Measurements from ENCODE around the gene FRYL. TPM values are rescaled to one million over a fixed set of nuclear protein-coding genes. Genes with fewer than 3 reads are reported as not detected.

Gene FRYL
- total RNA-seq, 1 donor from 2014 or later = 69.6 TPM

DNA sequence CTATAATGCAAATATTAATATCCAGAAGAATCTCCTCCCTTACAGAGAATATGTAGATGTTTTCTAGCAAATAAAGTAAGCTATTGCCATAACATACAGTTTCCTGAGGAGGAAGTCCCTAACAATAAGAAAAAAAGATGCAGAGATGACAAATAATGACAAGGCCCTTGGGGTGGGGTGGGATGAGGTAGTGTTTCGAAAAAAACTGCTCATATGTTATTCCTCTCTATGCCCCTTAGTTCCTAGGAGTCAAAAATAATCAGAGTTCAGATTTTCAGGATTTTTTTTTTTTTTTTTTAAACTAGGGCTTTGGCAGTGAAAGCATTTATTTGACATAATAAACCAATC lies 191.0 kb downstream of the FRYL start:
- H3K27ac Mint-ChIP-seq = no peak overlapping the region
- no peaks in the 10 kb centered on the region for H3K9me3 Mint-ChIP-seq
- peaks cover 12% of the 10 kb centered on the region for H3K4me1 Mint-ChIP-seq (ENCODE audit: low read depth)
- intact Hi-C loops (cut with micrococcal nuclease) = no loop called here
- H3K27me3 Mint-ChIP-seq (ENCODE audit: low read depth) = no peaks in the 10 kb centered on the region
- no peak for DNase-seq (ENCODE audit: low spot score)
- H3K36me3 Mint-ChIP-seq (ENCODE audit: low read depth) = peaks cover 61% of the 10 kb centered on the region
- no peak overlapping the region for H3K4me3 Mint-ChIP-seq (ENCODE audit: low read depth)

DNA sequence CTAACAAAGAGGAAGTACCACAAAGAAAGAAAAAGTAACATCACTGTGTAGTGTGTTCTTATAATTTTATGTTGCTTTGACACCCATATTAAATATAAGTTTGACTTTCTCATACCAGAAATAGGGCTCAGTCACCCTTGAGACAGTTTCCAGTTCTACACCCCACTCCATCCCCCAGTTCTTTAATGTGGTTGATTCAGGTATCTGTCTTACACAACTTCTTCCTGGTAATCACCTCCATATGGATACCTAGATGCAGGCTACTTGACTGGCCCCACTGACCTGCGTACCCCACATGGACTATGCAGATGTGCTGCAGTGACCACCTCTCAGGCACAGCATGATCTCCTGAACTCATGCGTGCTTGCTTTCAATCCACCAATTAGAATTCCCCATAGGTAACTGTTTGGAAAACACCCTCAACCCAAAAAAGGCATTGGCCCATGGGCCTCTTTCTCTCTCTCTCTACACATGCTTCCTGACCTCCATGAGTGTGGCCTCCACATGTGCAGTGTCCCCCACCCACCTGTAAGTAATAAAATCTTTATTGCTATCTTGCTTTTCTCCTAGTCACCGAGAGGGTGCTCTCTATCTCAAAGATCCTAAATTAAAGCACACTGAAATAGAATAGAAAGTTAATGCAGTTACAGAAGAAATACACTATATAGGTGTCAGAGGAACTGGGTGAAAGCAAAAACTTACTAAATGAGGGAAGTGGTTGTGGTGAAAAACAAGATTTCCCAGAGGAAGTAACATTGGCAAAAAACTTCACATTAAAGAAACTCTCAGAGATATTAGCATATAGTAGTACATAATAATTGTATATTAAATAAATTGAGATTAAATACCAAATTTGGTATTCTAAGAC lies 191.6 kb downstream of the FRYL start:
- no peak for DNase-seq (ENCODE audit: low spot score)
- Mint-ChIP-seq H3K27me3 (ENCODE audit: low read depth) (no peaks in the 10 kb centered on the region), H3K36me3 (ENCODE audit: low read depth) (peaks cover 59% of the 10 kb centered on the region), H3K4me1 (ENCODE audit: low read depth) (peaks cover 12% of the 10 kb centered on the region), H3K4me3 (ENCODE audit: low read depth) (no peak overlapping the region), H3K27ac (peak overlapping the region; percentile 24), H3K9me3 (no peaks in the 10 kb centered on the region)
- intact Hi-C loops (cut with micrococcal nuclease) = no loop called here

DNA sequence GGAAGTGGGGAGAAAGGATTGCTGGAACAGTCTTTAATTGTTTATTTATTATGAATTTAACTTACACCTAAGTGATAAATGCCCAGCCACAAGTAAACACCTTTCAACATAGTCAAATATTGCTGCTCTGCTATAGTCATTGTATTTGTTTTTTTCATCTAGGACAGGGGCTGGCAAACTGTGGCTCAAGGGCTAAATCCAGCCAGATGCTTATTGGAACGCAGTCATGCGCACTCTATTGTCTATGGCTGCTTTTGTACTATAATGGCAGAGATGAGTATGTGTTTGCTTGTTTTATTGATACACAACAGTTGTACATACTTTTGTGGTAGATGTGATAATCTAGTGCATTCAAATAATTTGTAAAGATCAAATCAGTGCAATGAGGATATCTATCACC lies 194.7 kb downstream of the FRYL start:
- Mint-ChIP-seq H3K4me3 (ENCODE audit: low read depth) (no peak overlapping the region), H3K27ac (no peak overlapping the region), H3K4me1 (ENCODE audit: low read depth) (peaks cover 12% of the 10 kb centered on the region), H3K9me3 (no peaks in the 10 kb centered on the region), H3K27me3 (ENCODE audit: low read depth) (no peaks in the 10 kb centered on the region), H3K36me3 (ENCODE audit: low read depth) (peaks cover 46% of the 10 kb centered on the region)
- DNase-seq (ENCODE audit: low spot score) = no peak
- intact Hi-C loops (cut with micrococcal nuclease) = no loop called here

DNA sequence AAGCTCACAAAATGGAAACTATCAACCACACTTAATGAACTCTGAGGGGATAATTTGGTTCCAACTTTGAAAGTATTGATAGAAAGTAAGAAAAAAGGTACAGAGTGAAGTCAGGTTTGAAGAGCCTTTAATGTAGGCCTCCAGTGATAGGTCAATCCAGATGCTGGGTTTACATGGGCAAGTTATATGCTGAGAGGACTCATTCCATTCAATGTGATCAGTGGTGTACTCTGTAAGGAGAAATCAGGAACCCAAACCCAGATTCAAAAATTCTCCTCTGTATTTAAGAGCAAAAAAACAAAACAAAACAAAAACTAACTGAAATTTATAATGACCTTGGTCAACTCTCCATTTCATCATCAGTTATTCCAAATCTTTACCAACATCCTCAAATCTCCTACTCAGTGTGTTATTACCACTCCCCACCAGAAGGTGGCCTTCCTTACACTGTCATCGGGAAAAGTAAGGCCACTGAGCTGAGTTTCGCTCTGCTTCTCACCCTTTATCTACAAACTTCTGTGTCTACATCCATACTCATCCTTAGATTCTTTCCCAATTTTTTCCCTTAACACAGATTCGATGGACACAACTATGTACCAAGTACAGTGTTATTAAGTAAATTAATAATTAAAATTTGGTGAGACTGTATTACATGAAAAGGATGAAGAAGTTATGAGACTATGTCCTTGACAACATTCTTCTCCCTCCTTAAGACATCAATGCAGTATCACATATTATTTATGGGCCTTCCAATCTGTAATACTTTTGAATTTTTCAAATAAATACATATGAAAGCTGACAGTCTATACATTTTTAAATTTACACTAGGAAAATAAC lies 201.7 kb downstream of the FRYL start:
- intact Hi-C loops (cut with micrococcal nuclease) = loop anchor here (1.0 to 2.0 kb wide), 4 partner anchors 103 to 385 kb away; partner anchors contain the start of genes FRYL and OCIAD2
- Mint-ChIP-seq H3K9me3 (no peaks in the 10 kb centered on the region), H3K4me3 (ENCODE audit: low read depth) (no peak overlapping the region), H3K27ac (no peak overlapping the region), H3K36me3 (ENCODE audit: low read depth) (peaks cover 21% of the 10 kb centered on the region), H3K4me1 (ENCODE audit: low read depth) (no peaks in the 10 kb centered on the region), H3K27me3 (ENCODE audit: low read depth) (no peaks in the 10 kb centered on the region)
- peak; percentile 14 for DNase-seq (ENCODE audit: low spot score)

DNA sequence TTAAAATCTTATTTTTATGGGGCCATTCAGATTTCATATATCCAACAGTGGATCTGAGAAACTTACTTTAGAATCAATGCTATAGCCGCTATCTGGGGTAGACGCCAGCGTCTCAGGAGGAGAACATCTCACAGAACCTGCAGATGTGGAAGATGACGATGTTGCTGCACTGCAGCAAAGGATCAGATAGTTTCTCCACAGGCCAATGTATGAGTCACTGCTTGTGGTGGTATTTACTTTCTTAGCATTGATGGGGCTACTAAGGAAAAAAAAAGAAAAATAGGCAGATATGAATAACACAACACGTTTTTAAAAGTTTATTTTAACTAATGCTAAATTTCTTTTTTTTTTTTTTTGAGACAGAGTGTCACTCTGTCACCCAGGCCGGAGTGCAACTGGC lies 204.1 kb downstream of the FRYL start:
- Mint-ChIP-seq H3K27ac (no peak overlapping the region), H3K36me3 (ENCODE audit: low read depth) (peaks cover 29% of the 10 kb centered on the region), H3K27me3 (ENCODE audit: low read depth) (no peaks in the 10 kb centered on the region), H3K4me3 (ENCODE audit: low read depth) (no peak overlapping the region), H3K9me3 (no peaks in the 10 kb centered on the region), H3K4me1 (ENCODE audit: low read depth) (no peaks in the 10 kb centered on the region)
- intact Hi-C loops (cut with micrococcal nuclease) = no loop called here
- no peak for DNase-seq (ENCODE audit: low spot score)

DNA sequence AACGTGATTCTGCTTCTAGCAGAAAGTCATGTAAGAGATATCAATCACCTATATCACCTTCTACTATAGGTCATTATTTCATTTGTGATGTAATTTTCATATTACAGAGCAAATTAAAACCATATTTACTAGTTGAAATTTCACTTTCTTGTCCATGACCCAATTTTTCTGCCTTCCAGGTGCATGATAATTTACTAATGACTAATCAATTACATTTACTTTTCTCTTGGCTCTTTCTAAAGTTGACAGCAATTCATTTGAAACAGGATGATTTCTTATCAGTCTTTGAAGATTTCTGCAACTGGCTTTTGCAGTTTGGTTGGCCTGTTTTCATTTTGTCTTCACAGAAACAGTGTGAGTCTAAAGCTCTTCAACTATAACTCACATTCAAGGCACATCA lies 208.6 kb downstream of the FRYL start:
- peaks cover 36% of the 10 kb centered on the region for H3K36me3 Mint-ChIP-seq (ENCODE audit: low read depth)

DNA sequence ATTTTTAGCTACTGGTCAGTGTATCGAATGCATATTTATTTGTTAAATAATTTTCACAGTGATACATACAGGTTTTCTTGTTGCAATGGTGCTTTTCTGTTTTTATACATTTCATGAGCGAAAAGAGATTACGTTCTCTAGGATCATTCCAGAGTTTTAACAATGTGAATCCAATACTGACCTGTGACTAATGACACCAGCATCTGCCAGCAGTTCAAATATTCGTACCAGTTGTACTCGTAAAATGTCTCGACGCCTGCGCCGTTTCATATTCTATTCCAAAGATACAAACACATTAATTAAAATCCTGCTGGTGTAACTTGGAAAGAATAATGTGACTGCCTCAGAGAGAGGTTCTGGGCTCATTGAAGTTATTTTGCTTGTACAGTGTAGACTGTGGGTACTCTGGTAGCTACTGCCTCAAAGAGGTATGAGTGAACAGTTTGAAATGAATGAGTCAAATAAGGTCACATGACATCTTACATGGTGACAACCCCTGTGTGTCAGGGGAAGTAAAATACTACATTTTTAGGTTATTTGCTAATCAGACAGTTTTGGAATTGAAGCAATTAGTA lies 209.3 kb downstream of the FRYL start:
- DNase-seq (ENCODE audit: low spot score) = no peak
- intact Hi-C loops (cut with micrococcal nuclease) = no loop called here
- H3K4me1 Mint-ChIP-seq (ENCODE audit: low read depth) = no peaks in the 10 kb centered on the region

More for the DNA sequence above, 208.6 kb downstream of the FRYL start:
- DNase-seq (ENCODE audit: low spot score) = no peak
- Mint-ChIP-seq H3K9me3 (no peaks in the 10 kb centered on the region), H3K4me3 (ENCODE audit: low read depth) (no peak overlapping the region), H3K4me1 (ENCODE audit: low read depth) (no peaks in the 10 kb centered on the region), H3K27me3 (ENCODE audit: low read depth) (no peaks in the 10 kb centered on the region), H3K27ac (no peak overlapping the region)
- intact Hi-C loops (cut with micrococcal nuclease) = no loop called here

DNA sequence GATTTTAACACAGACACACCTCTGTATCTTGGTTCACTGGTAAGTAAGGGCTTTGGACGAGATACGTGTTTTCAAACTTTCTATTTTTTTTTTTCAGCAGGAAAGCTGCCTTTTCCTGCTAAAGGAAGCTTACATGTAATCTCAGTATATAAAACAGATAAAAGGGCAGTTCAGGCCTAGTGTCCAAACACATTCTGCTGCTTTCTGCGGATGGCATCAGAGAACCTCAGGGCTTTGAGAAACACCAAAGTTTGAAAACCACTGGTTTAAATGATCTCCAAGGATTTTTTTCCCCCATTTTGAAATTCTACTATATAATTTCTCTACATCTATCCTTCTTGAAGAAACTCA lies 214.1 kb downstream of the FRYL start:
- Mint-ChIP-seq H3K36me3 (ENCODE audit: low read depth) (peaks cover 42% of the 10 kb centered on the region), H3K4me3 (ENCODE audit: low read depth) (no peak overlapping the region), H3K27ac (no peak overlapping the region), H3K27me3 (ENCODE audit: low read depth) (no peaks in the 10 kb centered on the region), H3K4me1 (ENCODE audit: low read depth) (peaks cover 1% of the 10 kb centered on the region), H3K9me3 (no peaks in the 10 kb centered on the region)
- no peak for DNase-seq (ENCODE audit: low spot score)
- intact Hi-C loops (cut with micrococcal nuclease) = no loop called here

More for the DNA sequence above, 209.3 kb downstream of the FRYL start:
- no peak overlapping the region for H3K27ac Mint-ChIP-seq
- peaks cover 37% of the 10 kb centered on the region for H3K36me3 Mint-ChIP-seq (ENCODE audit: low read depth)
- H3K27me3 Mint-ChIP-seq (ENCODE audit: low read depth) = no peaks in the 10 kb centered on the region
- no peak overlapping the region for H3K4me3 Mint-ChIP-seq (ENCODE audit: low read depth)
- H3K9me3 Mint-ChIP-seq = no peaks in the 10 kb centered on the region

DNA sequence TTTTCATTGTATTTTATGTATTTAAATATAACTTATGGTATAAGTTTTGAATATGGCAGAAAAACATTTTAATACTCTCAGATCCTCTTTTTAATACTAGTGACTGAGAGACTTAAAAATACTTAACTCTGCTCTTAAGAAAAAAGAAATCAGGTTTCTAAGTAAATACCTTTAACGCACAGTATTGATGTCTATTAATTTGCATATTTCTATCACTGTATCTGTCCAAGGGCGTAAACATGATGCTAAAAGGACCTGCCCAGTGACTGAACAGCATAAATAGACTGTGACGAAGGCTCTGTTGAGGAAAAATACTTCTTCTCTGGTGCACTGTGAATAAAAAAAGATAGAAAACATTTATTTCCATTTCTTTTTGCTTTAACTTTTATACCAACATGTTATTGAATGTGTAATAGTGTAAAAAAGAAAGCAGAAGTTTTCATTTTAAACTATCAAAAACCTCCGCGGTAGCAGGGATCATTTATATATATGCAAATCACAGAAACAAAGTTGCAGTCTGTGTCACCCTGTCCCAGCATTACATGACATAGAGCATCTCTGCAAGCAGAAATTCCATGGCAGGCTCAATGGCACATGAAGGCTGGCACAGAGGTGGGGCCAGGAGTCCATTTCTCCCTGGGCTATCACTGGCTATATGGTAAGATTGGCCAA lies 214.6 kb downstream of the FRYL start:
- Mint-ChIP-seq H3K4me1 (ENCODE audit: low read depth) (peaks cover 1% of the 10 kb centered on the region), H3K9me3 (no peaks in the 10 kb centered on the region), H3K27me3 (ENCODE audit: low read depth) (no peaks in the 10 kb centered on the region), H3K27ac (no peak overlapping the region), H3K36me3 (ENCODE audit: low read depth) (peaks cover 39% of the 10 kb centered on the region), H3K4me3 (ENCODE audit: low read depth) (no peak overlapping the region)
- intact Hi-C loops (cut with micrococcal nuclease) = no loop called here
- no peak for DNase-seq (ENCODE audit: low spot score)

DNA sequence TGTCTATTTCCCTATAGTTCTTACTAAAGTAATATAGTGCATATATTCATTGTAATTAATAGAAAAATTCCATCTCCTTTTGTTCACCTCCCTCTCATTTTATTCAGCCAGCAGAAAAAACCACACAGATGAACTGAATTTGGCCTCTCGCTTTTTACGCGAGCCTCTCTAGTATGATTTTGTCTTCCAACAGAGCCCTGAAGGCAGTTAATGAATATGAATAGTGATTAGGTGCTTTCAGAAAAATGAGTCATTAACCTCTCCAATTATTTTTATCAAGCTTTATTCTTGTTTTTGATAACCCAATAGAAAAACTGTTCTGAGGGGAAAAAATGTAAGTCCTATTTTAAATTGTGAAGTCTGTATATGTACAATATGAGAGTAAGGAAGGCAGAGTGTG lies 215.9 kb downstream of the FRYL start:
- no peak overlapping the region for H3K27ac Mint-ChIP-seq
- no peaks in the 10 kb centered on the region for H3K27me3 Mint-ChIP-seq (ENCODE audit: low read depth)
- H3K4me1 Mint-ChIP-seq (ENCODE audit: low read depth) = peaks cover 1% of the 10 kb centered on the region
- peaks cover 42% of the 10 kb centered on the region for H3K36me3 Mint-ChIP-seq (ENCODE audit: low read depth)
- H3K4me3 Mint-ChIP-seq (ENCODE audit: low read depth) = no peak overlapping the region
- H3K9me3 Mint-ChIP-seq = no peaks in the 10 kb centered on the region
- DNase-seq (ENCODE audit: low spot score) = no peak
- intact Hi-C loops (cut with micrococcal nuclease) = no loop called here

DNA sequence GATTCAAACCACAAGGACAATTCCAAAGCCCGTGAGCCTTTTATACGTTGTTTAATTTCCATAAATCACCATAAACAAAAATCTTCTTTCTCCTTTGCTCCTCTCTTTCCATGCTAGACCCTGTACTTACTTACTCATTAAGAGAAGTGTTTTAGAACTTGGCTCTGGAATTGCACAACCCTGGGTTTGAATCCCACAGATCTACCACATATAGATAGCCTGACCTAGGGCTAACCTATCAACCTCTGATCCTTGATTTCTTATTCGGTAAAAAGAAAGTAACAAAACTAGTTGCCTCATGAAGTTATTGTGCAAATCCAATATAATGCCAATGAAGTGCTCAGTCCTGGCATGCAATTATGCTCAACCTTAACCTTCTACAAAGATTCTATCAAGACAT lies 221.3 kb downstream of the FRYL start:
- Mint-ChIP-seq H3K4me3 (ENCODE audit: low read depth) (no peak overlapping the region), H3K36me3 (ENCODE audit: low read depth) (peaks cover 77% of the 10 kb centered on the region), H3K9me3 (peaks cover 5% of the 10 kb centered on the region), H3K27me3 (ENCODE audit: low read depth) (no peaks in the 10 kb centered on the region), H3K4me1 (ENCODE audit: low read depth) (peaks cover 7% of the 10 kb centered on the region), H3K27ac (no peak overlapping the region)
- DNase-seq (ENCODE audit: low spot score) = no peak
- intact Hi-C loops (cut with micrococcal nuclease) = no loop called here

DNA sequence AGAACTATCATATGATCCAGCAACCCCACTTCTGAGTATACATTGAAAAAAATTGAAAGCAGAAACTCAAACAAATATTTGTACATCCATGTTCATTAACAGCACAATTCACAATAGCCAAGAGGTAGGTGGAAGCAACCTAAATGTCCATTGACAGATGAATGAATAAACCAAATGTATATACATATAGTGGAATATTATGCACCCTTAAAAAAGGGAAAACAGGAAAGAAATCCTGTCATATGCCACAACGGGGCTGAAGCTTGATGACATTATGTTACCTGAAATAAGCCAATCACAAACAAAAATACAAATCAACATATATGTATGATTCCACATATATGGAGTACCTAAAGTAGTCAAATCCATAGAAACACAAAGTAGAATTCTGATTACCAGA lies 222.1 kb downstream of the FRYL start:
- no peak for DNase-seq (ENCODE audit: low spot score)
- Mint-ChIP-seq H3K36me3 (ENCODE audit: low read depth) (peaks cover 76% of the 10 kb centered on the region), H3K9me3 (peaks cover 5% of the 10 kb centered on the region), H3K27ac (no peak overlapping the region), H3K4me1 (ENCODE audit: low read depth) (peaks cover 7% of the 10 kb centered on the region), H3K27me3 (ENCODE audit: low read depth) (no peaks in the 10 kb centered on the region), H3K4me3 (ENCODE audit: low read depth) (no peak overlapping the region)
- intact Hi-C loops (cut with micrococcal nuclease) = no loop called here

Data from activated T-helper 2 cell treated with anti-CD3 and anti-CD28 coated beads, Interferon-gamma antibody, Interleukin-2, Interleukin-4, amounts not matched to agents 10 μg/mL and 5 μg/mL and 100 μg/mL, durations not matched to agents 14 hours and 24 hours and 36 hours (primary cell).